Chondrocyte (in vitro differentiated cells): ENCODE measurements around the gene MFAP3. TPM values are rescaled to one million over a fixed set of nuclear protein-coding genes. Genes with fewer than 3 reads are reported as not detected.

Experiments
- DNase-seq: peaks from one replicate; pipeline ENCODE4 v3.0.0; 2021; ENCODE audit warnings: mixed read lengths, low spot score
- H3K27ac Mint-ChIP-seq: one replicate; pipeline ENCODE4 v1.8.0; 2021; ENCODE audit warnings: mild to moderate bottlenecking, moderate library complexity, mixed read lengths; ENCODE audit not compliant: unreplicated experiment
- H3K27me3 Mint-ChIP-seq: 2 replicates; pipeline ENCODE4 v1.8.0; 2021; ENCODE audit warnings: low read depth, mixed read lengths
- H3K36me3 Mint-ChIP-seq: 2 replicates; pipeline ENCODE4 v1.8.0; 2021; ENCODE audit warnings: low read depth, mixed read lengths
- H3K4me1 Mint-ChIP-seq: 2 replicates; pipeline ENCODE4 v1.8.0; 2021; ENCODE audit warnings: low read depth, mild to moderate bottlenecking, mixed read lengths
- H3K4me3 Mint-ChIP-seq: one replicate; pipeline ENCODE4 v1.8.0; 2021; ENCODE audit warnings: mild to moderate bottlenecking, moderate library complexity, mixed read lengths; ENCODE audit not compliant: unreplicated experiment
- H3K9me3 Mint-ChIP-seq: 2 replicates; pipeline ENCODE4 v1.8.0; 2021; ENCODE audit warnings: low read depth, mixed read lengths
- CTCF ChIP-seq: fragments of 200-600 bp; sonication (generic); IDR thresholded peaks from 2 replicates; pipeline ENCODE4 v1.5.0; 2021; ENCODE audit warnings: antibody characterized with exemption, mild to moderate bottlenecking, moderate library complexity
- total RNA-seq: library from RNA; stranded (reverse); gene quantifications from 3 replicates; pipeline ENCODE4 v1.2.1, GENCODE V29; 2021

Gene MFAP3
- total RNA-seq, 1 donor from 2014 or later: 39.4 TPM

- peak overlapping the region; percentile 95 for H3K27ac Mint-ChIP-seq
- no peaks in the 10 kb centered on the region for H3K9me3 Mint-ChIP-seq
- no peaks in the 10 kb centered on the region for H3K36me3 Mint-ChIP-seq
- TF ChIP-seq CTCF: no peak
- no peak for DNase-seq
- peak overlapping the region; percentile 93 for H3K4me3 Mint-ChIP-seq
- H3K4me1 Mint-ChIP-seq: peaks cover 31% of the 10 kb centered on the region
- H3K27me3 Mint-ChIP-seq: no peaks in the 10 kb centered on the region
Measured at GRCh38 chr5:154039458-154039829, 677 bp downstream of the MFAP3 start.

GRCh38 chr5:154042766-154043165 is 4.0 kb downstream of the MFAP3 start:
- DNase-seq: no peak
- peaks cover 24% of the 10 kb centered on the region for H3K4me1 Mint-ChIP-seq

GRCh38 chr5:154044099-154044498 is 5.3 kb downstream of the MFAP3 start:
- Mint-ChIP-seq H3K4me3 (no peak overlapping the region), H3K27ac (no peak overlapping the region), H3K9me3 (no peaks in the 10 kb centered on the region), H3K36me3 (peaks cover 1% of the 10 kb centered on the region), H3K27me3 (no peaks in the 10 kb centered on the region), H3K4me1 (peaks cover 16% of the 10 kb centered on the region)
- DNase-seq: no peak
- TF ChIP-seq CTCF: no peak

More at GRCh38 chr5:154042766-154043165, 4.0 kb downstream of the MFAP3 start:
- Mint-ChIP-seq H3K27ac (no peak overlapping the region), H3K4me3 (no peak overlapping the region), H3K36me3 (peaks cover 1% of the 10 kb centered on the region), H3K9me3 (no peaks in the 10 kb centered on the region), H3K27me3 (no peaks in the 10 kb centered on the region)
- TF ChIP-seq CTCF: no peak

GRCh38 chr5:154044581-154044980 is 5.8 kb downstream of the MFAP3 start:
- Mint-ChIP-seq H3K36me3 (peaks cover 1% of the 10 kb centered on the region), H3K4me3 (no peak overlapping the region), H3K27me3 (no peaks in the 10 kb centered on the region), H3K9me3 (no peaks in the 10 kb centered on the region), H3K27ac (no peak overlapping the region), H3K4me1 (peaks cover 11% of the 10 kb centered on the region)
- TF ChIP-seq CTCF: no peak
- no peak for DNase-seq

- no peak for TF ChIP-seq CTCF
- peaks cover under 1% of the 10 kb centered on the region for H3K4me1 Mint-ChIP-seq
- H3K9me3 Mint-ChIP-seq: no peaks in the 10 kb centered on the region
- H3K27ac Mint-ChIP-seq: no peak overlapping the region
- DNase-seq: no peak
- peaks cover 7% of the 10 kb centered on the region for H3K36me3 Mint-ChIP-seq
- no peak overlapping the region for H3K4me3 Mint-ChIP-seq
- no peaks in the 10 kb centered on the region for H3K27me3 Mint-ChIP-seq
Measured at GRCh38 chr5:154046486-154046885, 7.7 kb downstream of the MFAP3 start.
